ENCODE measurements around the gene VPREB1.

GRCh38 chr22:22230438-22230837, 14.1 kb upstream of the VPREB1 start:
- TF ChIP-seq POLR2AphosphoS5 (IDR thresholded peaks at IDR 0.05; ENCODE audit: low read depth, low read length), result no peak
- TF ChIP-seq POLR2A (IDR thresholded peaks at IDR 0.05; ENCODE audit: low read depth, low read length), result no peak
- no peak for TF ChIP-seq TAF1 (IDR thresholded peaks at IDR 0.05; ENCODE audit: borderline replicate concordance, low read depth, low read length)
